H9 (cell line): ENCODE measurements around the gene TBC1D23. TPM values are rescaled to one million over a fixed set of nuclear protein-coding genes. Genes with fewer than 3 reads are reported as not detected.

ENCODE experiments used
- DNase-seq: peaks from one replicate; pipeline ENCODE4 v3.0.0-alpha.2; 2017
- H2AFZ ChIP-seq: one replicate; pipeline ENCODE4 v1.6.1; 2013; ENCODE audit warnings: mild to moderate bottlenecking, low read length, control low read depth, moderate library complexity
- H2AK5ac ChIP-seq: 2 replicates; pipeline ENCODE4 v1.6.1; 2013; ENCODE audit warnings: low read length, control low read depth, mixed read lengths; ENCODE audit not compliant: insufficient read length
- H2BK120ac ChIP-seq: one replicate; pipeline ENCODE4 v1.6.1; 2013; ENCODE audit warnings: low read depth, mild to moderate bottlenecking, low read length, control low read depth, inconsistent platforms; ENCODE audit not compliant: poor library complexity, severe bottlenecking
- H2BK12ac ChIP-seq: 2 replicates; pipeline ENCODE4 v1.6.1; 2013; ENCODE audit warnings: low read length, control low read depth, mixed read lengths, low read depth; ENCODE audit not compliant: insufficient read length
- H2BK15ac ChIP-seq: 2 replicates; pipeline ENCODE4 v1.6.1; 2013; ENCODE audit warnings: low read depth, low read length, control low read depth
- H2BK20ac ChIP-seq: one replicate; pipeline ENCODE4 v1.6.1; 2013; ENCODE audit warnings: low read depth, mild to moderate bottlenecking, low read length, control low read depth, inconsistent platforms; ENCODE audit not compliant: poor library complexity, severe bottlenecking
- H2BK5ac ChIP-seq: 2 replicates; pipeline ENCODE4 v1.6.1; 2013; ENCODE audit warnings: low read length, control low read depth, mixed read lengths; ENCODE audit not compliant: insufficient read length
- H3K14ac ChIP-seq: 2 replicates; pipeline ENCODE4 v1.6.1; 2013; ENCODE audit warnings: low read length, control low read depth; ENCODE audit not compliant: insufficient read depth
- H3K18ac ChIP-seq: 2 replicates; pipeline ENCODE4 v1.6.1; 2013; ENCODE audit warnings: low read depth, mild to moderate bottlenecking, mixed read lengths, low read length, control low read depth; ENCODE audit not compliant: insufficient read length
- H3K23ac ChIP-seq: 2 replicates; pipeline ENCODE4 v1.6.1; 2013; ENCODE audit warnings: low read length, control low read depth, mixed read lengths, low read depth; ENCODE audit not compliant: insufficient read length
- H3K23me2 ChIP-seq: 2 replicates; pipeline ENCODE4 v1.6.1; 2013; ENCODE audit warnings: low read depth, mild to moderate bottlenecking, mixed read lengths, low read length, control low read depth; ENCODE audit not compliant: insufficient read length, poor library complexity, severe bottlenecking
- H3K27ac ChIP-seq: 2 replicates; pipeline ENCODE4 v1.5.1; 2013; ENCODE audit warnings: low read length, control low read depth, mixed read lengths, low read depth; ENCODE audit not compliant: insufficient read length
- H3K27me3 ChIP-seq: 2 replicates; pipeline ENCODE4 v1.6.1; 2013; ENCODE audit warnings: low read length, control low read depth, inconsistent platforms; ENCODE audit not compliant: insufficient read depth
- H3K4ac ChIP-seq: 2 replicates; pipeline ENCODE4 v1.6.1; 2013; ENCODE audit warnings: low read depth, mild to moderate bottlenecking, control low read depth, inconsistent platforms, low read length, moderate library complexity
- H3K4me1 ChIP-seq: 2 replicates; pipeline ENCODE4 v1.6.1; 2013; ENCODE audit warnings: low read length, control low read depth, inconsistent platforms; ENCODE audit not compliant: insufficient read depth
- H3K4me2 ChIP-seq: 2 replicates; pipeline ENCODE4 v1.6.1; 2013; ENCODE audit warnings: low read length, control low read depth, mixed read lengths; ENCODE audit not compliant: insufficient read length, insufficient read depth
- H3K56ac ChIP-seq: 2 replicates; pipeline ENCODE4 v1.6.1; 2013; ENCODE audit warnings: low read depth, mild to moderate bottlenecking, mixed read lengths, low read length, control low read depth; ENCODE audit not compliant: insufficient read length
- H3K79me1 ChIP-seq: 2 replicates; pipeline ENCODE4 v1.6.1; 2013; ENCODE audit warnings: low read depth, mild to moderate bottlenecking, moderate library complexity, low read length, control low read depth, inconsistent platforms; ENCODE audit not compliant: insufficient read depth, poor library complexity, severe bottlenecking
- H3K79me2 ChIP-seq: 2 replicates; pipeline ENCODE4 v1.6.1; 2013; ENCODE audit warnings: low read length, control low read depth, inconsistent platforms; ENCODE audit not compliant: insufficient read depth
- H3K9ac ChIP-seq: 2 replicates; pipeline ENCODE4 v1.6.1; 2013; ENCODE audit warnings: low read length, control low read depth, mixed read lengths; ENCODE audit not compliant: insufficient read length; ENCODE audit errors: extremely low read depth
- H3K9me3 ChIP-seq: one replicate; pipeline ENCODE4 v1.6.1; 2013; ENCODE audit warnings: low read depth, low read length, inconsistent platforms; ENCODE audit not compliant: control insufficient read depth
- H3T11ph ChIP-seq: one replicate; pipeline ENCODE4 v1.6.1; 2013; ENCODE audit warnings: mild to moderate bottlenecking, low read length, control low read depth, inconsistent platforms
- H4K20me1 ChIP-seq: one replicate; pipeline ENCODE4 v1.6.1; 2013; ENCODE audit not compliant: control insufficient read depth, insufficient read length, insufficient read depth
- H4K5ac ChIP-seq: 2 replicates; pipeline ENCODE4 v1.6.1; 2013; ENCODE audit warnings: low read depth, mild to moderate bottlenecking, mixed read lengths, low read length, control low read depth; ENCODE audit not compliant: insufficient read length
- H4K8ac ChIP-seq: replicated peaks from 2 replicates; pipeline ENCODE4 v1.6.1; 2013; ENCODE audit warnings: low read length, control low read depth, mixed read lengths, low read depth; ENCODE audit not compliant: insufficient read length
- H4K91ac ChIP-seq: 2 replicates; pipeline ENCODE4 v1.6.1; 2013; ENCODE audit warnings: low read depth, mild to moderate bottlenecking, moderate library complexity, mixed read lengths, low read length, control low read depth; ENCODE audit not compliant: insufficient read length
- H3K27ac Mint-ChIP-seq, 3 experiments: 2 replicates in 2 of 3; 3 replicates in 1 of 3; pipeline ENCODE4 v1.8.0; 2020 to 2021; ENCODE audit warnings: mixed read lengths in 3 of 3, mild to moderate bottlenecking in 1 of 3, moderate library complexity in 1 of 3
- H3K27me3 Mint-ChIP-seq: 2 replicates; pipeline ENCODE4 v1.8.0; 2021; ENCODE audit warnings: low read depth, mild to moderate bottlenecking, moderate library complexity, mixed read lengths
- H3K36me3 Mint-ChIP-seq, 3 experiments: 2 replicates in 2 of 3; 3 replicates in 1 of 3; pipeline ENCODE4 v1.8.0; 2020 to 2021; ENCODE audit warnings: low read depth in 3 of 3, mixed read lengths in 3 of 3; ENCODE audit not compliant: insufficient read depth in 1 of 3
- H3K4me1 Mint-ChIP-seq, 2 experiments: 2 replicates each; pipeline ENCODE4 v1.8.0; 2020; ENCODE audit warnings: mixed read lengths in 2 of 2
- H3K4me3 Mint-ChIP-seq, 2 experiments: 2 replicates in 1 of 2; 3 replicates in 1 of 2; pipeline ENCODE4 v1.8.0; 2020 to 2021; ENCODE audit warnings: mild to moderate bottlenecking in 2 of 2, mixed read lengths in 2 of 2, moderate library complexity in 1 of 2
- H3K9me3 Mint-ChIP-seq, 2 experiments: 2 replicates in 1 of 2; 3 replicates in 1 of 2; pipeline ENCODE4 v1.8.0; 2020; ENCODE audit warnings: mild to moderate bottlenecking in 2 of 2, mixed read lengths in 2 of 2, moderate library complexity in 1 of 2
- WGBS: extraction: QIAGEN DNeasy Blood & Tissue Kit; methylation state at CpG from one replicate; pipeline ENCODE4 v1.1.7; 2013; ENCODE audit warnings: missing lambda C conversion rate, low lambda C conversion rate, mixed read lengths; ENCODE audit not compliant: insufficient read length; ENCODE audit errors: extremely low coverage; 5-methylcytosine and 5-hydroxymethylcytosine counted together
- total RNA-seq: library from RNA; stranded (reverse); gene quantifications from 2 replicates; pipeline ENCODE4 v1.2.1, GENCODE V29; 2021
- TF ChIP-seq, protein P1 (sequence below): fragments of 200-600 bp; sonication (generic); conservative IDR thresholded peaks from 3 replicates; pipeline ENCODE4 v1.8.0; 2021; ENCODE audit warnings: antibody characterized with exemption, mild to moderate bottlenecking

Gene TBC1D23
- total RNA-seq, 1 experiment from 2014 or later = 37.1 TPM

DNA sequence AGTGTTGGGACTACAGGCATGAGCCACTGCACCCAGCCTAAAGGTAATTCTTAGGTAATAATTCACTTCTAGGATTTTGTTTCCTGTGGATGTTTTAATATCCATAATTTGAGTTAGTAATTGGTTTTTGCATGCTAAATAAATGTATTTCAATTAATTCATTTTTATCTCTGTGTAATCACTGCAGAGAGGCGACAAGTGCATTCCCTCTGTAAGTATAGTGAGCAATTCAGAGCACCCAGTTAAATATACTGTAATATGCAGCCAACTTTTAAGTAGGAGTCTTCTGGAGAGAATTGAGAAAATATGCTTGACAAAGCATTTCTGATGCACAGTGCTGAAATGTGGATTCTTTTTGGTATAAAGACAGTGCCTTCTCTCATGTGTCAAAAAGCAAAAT, 5.7 kb downstream of the TBC1D23 start:
- Histone ChIP-seq H3K18ac (no peak overlapping the region), H3K9ac (no peak overlapping the region), H2BK5ac (no peak overlapping the region), H3K4me2 (no peak overlapping the region), H3T11ph (no peak overlapping the region), H3K27ac (no peak overlapping the region), H3K79me2 (peaks cover 1% of the 10 kb centered on the region; the same call in 1 of the 2 replicates), H3K23ac (no peak overlapping the region), H2BK20ac (no peak overlapping the region), H2BK120ac (no peak overlapping the region), H3K9me3 (no peaks in the 10 kb centered on the region), H4K5ac (no peak overlapping the region), H3K27me3 (no peaks in the 10 kb centered on the region), H2BK15ac (no peak overlapping the region), H3K14ac (no peak overlapping the region), H3K4ac (no peak overlapping the region), H2AK5ac (no peak overlapping the region), H3K23me2 (peaks cover 1% of the 10 kb centered on the region), H4K91ac (no peak overlapping the region), H4K8ac (no peak overlapping the region), H3K56ac (no peak overlapping the region), H4K20me1 (no peaks in the 10 kb centered on the region), H3K4me1 (no peaks in the 10 kb centered on the region), H2AFZ (no peak overlapping the region), H2BK12ac (no peak overlapping the region), H3K79me1 (peaks cover 2% of the 10 kb centered on the region)
- H3K27me3 Mint-ChIP-seq = no peaks in the 10 kb centered on the region
- H3K4me1 Mint-ChIP-seq = peaks cover 22 to 37% of the 10 kb centered on the region in 2 experiments
- H3K9me3 Mint-ChIP-seq = no peaks in the 10 kb centered on the region
- TF ChIP-seq, protein P1, sequence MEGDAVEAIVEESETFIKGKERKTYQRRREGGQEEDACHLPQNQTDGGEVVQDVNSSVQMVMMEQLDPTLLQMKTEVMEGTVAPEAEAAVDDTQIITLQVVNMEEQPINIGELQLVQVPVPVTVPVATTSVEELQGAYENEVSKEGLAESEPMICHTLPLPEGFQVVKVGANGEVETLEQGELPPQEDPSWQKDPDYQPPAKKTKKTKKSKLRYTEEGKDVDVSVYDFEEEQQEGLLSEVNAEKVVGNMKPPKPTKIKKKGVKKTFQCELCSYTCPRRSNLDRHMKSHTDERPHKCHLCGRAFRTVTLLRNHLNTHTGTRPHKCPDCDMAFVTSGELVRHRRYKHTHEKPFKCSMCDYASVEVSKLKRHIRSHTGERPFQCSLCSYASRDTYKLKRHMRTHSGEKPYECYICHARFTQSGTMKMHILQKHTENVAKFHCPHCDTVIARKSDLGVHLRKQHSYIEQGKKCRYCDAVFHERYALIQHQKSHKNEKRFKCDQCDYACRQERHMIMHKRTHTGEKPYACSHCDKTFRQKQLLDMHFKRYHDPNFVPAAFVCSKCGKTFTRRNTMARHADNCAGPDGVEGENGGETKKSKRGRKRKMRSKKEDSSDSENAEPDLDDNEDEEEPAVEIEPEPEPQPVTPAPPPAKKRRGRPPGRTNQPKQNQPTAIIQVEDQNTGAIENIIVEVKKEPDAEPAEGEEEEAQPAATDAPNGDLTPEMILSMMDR = no peak
- no peak overlapping the region for H3K4me3 Mint-ChIP-seq
- H3K36me3 Mint-ChIP-seq = no peaks in the 10 kb centered on the region
- WGBS = no CpG with 5 or more reads among the region's 1 CpG
- DNase-seq = no peak
- no peak overlapping the region for H3K27ac Mint-ChIP-seq
